ENCODE data around the gene BCAS3. TPM values are rescaled to one million over a fixed set of nuclear protein-coding genes. Genes with fewer than 3 reads are reported as not detected.

BCAS3 gene
- total RNA-seq, 2 donors from 2014 or later, result 28.0 to 37.7 TPM

GRCh38 chr17:60851181-60851580, 173.5 kb downstream of the BCAS3 start:
- H3K36me3 ChIP-seq (ENCODE audit: control insufficient read depth, insufficient read depth, low read length), result no peaks in the 10 kb centered on the region
- Mint-ChIP-seq H3K4me3 (no peak overlapping the region), H3K9me3 (peaks cover 6% of the 10 kb centered on the region), H3K27ac (peak overlapping the region; percentile 25), H3K27me3 (ENCODE audit: insufficient read depth) (no peaks in the 10 kb centered on the region), H3K4me1 (no peaks in the 10 kb centered on the region), H3K36me3 (ENCODE audit: low read depth) (no peaks in the 10 kb centered on the region)
- DNase-seq, result peak; percentile 63
- no peaks in the 10 kb centered on the region for H3K4me1 ChIP-seq (ENCODE audit: control insufficient read depth, insufficient read depth, low read length)
- H3K27ac ChIP-seq (ENCODE audit: low read depth, low read length), result no peak overlapping the region
- H3K9ac ChIP-seq (ENCODE audit: extremely low read depth, low read length, poor library complexity, severe bottlenecking), result no peak overlapping the region
- no peaks in the 10 kb centered on the region for H3K9me3 ChIP-seq (ENCODE audit: control insufficient read depth, low read length)
- no peaks in the 10 kb centered on the region for H3K27me3 ChIP-seq (ENCODE audit: control insufficient read depth, insufficient read depth, low read length, poor library complexity, severe bottlenecking)
- no peak overlapping the region for H3K4me3 ChIP-seq (ENCODE audit: low read length)
- 91 to 92% methylated on average over 10 to 16 of the region's 17 CpGs for WGBS, 2 experiments (ENCODE audit: insufficient coverage in 1 of 2, insufficient read length in 1 of 2)
- TF ChIP-seq CTCF (conservative IDR thresholded peaks at IDR 0.05), result no peak

GRCh38 chr17:60857556-60858080, 180.0 kb downstream of the BCAS3 start:
- DNase-seq, result no peak
- Histone ChIP-seq H3K9ac (ENCODE audit: extremely low read depth, low read length, poor library complexity, severe bottlenecking) (no peak overlapping the region), H3K27me3 (ENCODE audit: control insufficient read depth, insufficient read depth, low read length, poor library complexity, severe bottlenecking) (no peaks in the 10 kb centered on the region), H3K36me3 (ENCODE audit: control insufficient read depth, insufficient read depth, low read length) (no peaks in the 10 kb centered on the region), H3K4me3 (ENCODE audit: low read length) (no peak overlapping the region), H3K9me3 (ENCODE audit: control insufficient read depth, low read length) (no peaks in the 10 kb centered on the region), H3K27ac (ENCODE audit: low read depth, low read length) (peak overlapping the region; percentile 19), H3K4me1 (ENCODE audit: control insufficient read depth, insufficient read depth, low read length) (no peaks in the 10 kb centered on the region)
- H3K27ac Mint-ChIP-seq, result no peak overlapping the region
- no peaks in the 10 kb centered on the region for H3K36me3 Mint-ChIP-seq (ENCODE audit: low read depth)
- H3K4me3 Mint-ChIP-seq, result no peak overlapping the region
- no peaks in the 10 kb centered on the region for H3K4me1 Mint-ChIP-seq
- H3K9me3 Mint-ChIP-seq, result peaks cover 6% of the 10 kb centered on the region
- no peak for TF ChIP-seq CTCF (conservative IDR thresholded peaks at IDR 0.05)
- no peaks in the 10 kb centered on the region for H3K27me3 Mint-ChIP-seq (ENCODE audit: insufficient read depth)
- 82 to 92% methylated on average over 3 to 6 of the region's 6 CpGs for WGBS, 2 experiments (ENCODE audit: insufficient coverage in 1 of 2, insufficient read length in 1 of 2)

- TF ChIP-seq CTCF (conservative IDR thresholded peaks at IDR 0.05), result no peak
- Histone ChIP-seq H3K27me3 (ENCODE audit: control insufficient read depth, insufficient read depth, low read length, poor library complexity, severe bottlenecking) (no peaks in the 10 kb centered on the region), H3K9ac (ENCODE audit: extremely low read depth, low read length, poor library complexity, severe bottlenecking) (no peak overlapping the region), H3K9me3 (ENCODE audit: control insufficient read depth, low read length) (no peaks in the 10 kb centered on the region), H3K4me1 (ENCODE audit: control insufficient read depth, insufficient read depth, low read length) (no peaks in the 10 kb centered on the region), H3K36me3 (ENCODE audit: control insufficient read depth, insufficient read depth, low read length) (no peaks in the 10 kb centered on the region), H3K27ac (ENCODE audit: low read depth, low read length) (no peak overlapping the region), H3K4me3 (ENCODE audit: low read length) (no peak overlapping the region)
- no peak for DNase-seq
- Mint-ChIP-seq H3K36me3 (ENCODE audit: low read depth) (no peaks in the 10 kb centered on the region), H3K9me3 (no peaks in the 10 kb centered on the region), H3K27me3 (ENCODE audit: insufficient read depth) (no peaks in the 10 kb centered on the region), H3K4me1 (no peaks in the 10 kb centered on the region), H3K27ac (no peak overlapping the region), H3K4me3 (no peak overlapping the region)
Observed at GRCh38 chr17:60862482-60862881, 184.8 kb downstream of the BCAS3 start.
